Kidney epithelial cell (primary cell): ENCODE data around the gene NT5DC1. TPM values are rescaled to one million over a fixed set of nuclear protein-coding genes. Genes with fewer than 3 reads are reported as not detected.

Source experiments
- DNase-seq: peaks from one replicate; pipeline ENCODE4 v3.0.0-alpha.2; 2010; ENCODE audit warnings: low read depth
- H3K27me3 ChIP-seq: 2 replicates; pipeline ENCODE4 v1.6.0; 2011; ENCODE audit warnings: low read length; ENCODE audit not compliant: control insufficient read depth, insufficient read depth
- H3K36me3 ChIP-seq: 2 replicates; pipeline ENCODE4 v1.5.1; 2011; ENCODE audit warnings: low read length; ENCODE audit not compliant: control insufficient read depth, insufficient read depth
- H3K4me3 ChIP-seq: 2 replicates; pipeline ENCODE4 v1.5.1; 2011; ENCODE audit warnings: low read depth, mild to moderate bottlenecking, control low read depth, low read length
- total RNA-seq: library from RNA; depleted of rRNA; stranded (reverse); fragments of >200 nt; gene quantifications from 2 replicates; pipeline ENCODE4 v1.2.3, GENCODE V29; 2015
- TF ChIP-seq, protein P1 (sequence below): IDR thresholded peaks from 2 replicates; pipeline ENCODE4 v1.5.1; 2011; ENCODE audit warnings: mild to moderate bottlenecking, moderate library complexity, low read length, control low read depth, inconsistent platforms; ENCODE audit not compliant: insufficient read depth, poor library complexity, severe bottlenecking

NT5DC1 gene
- total RNA-seq, 1 donor from 2014 or later, result 19.3 TPM

GRCh38 chr6:116253188-116253504 lies 152.5 kb downstream of the NT5DC1 start:
- TF ChIP-seq, protein P1, sequence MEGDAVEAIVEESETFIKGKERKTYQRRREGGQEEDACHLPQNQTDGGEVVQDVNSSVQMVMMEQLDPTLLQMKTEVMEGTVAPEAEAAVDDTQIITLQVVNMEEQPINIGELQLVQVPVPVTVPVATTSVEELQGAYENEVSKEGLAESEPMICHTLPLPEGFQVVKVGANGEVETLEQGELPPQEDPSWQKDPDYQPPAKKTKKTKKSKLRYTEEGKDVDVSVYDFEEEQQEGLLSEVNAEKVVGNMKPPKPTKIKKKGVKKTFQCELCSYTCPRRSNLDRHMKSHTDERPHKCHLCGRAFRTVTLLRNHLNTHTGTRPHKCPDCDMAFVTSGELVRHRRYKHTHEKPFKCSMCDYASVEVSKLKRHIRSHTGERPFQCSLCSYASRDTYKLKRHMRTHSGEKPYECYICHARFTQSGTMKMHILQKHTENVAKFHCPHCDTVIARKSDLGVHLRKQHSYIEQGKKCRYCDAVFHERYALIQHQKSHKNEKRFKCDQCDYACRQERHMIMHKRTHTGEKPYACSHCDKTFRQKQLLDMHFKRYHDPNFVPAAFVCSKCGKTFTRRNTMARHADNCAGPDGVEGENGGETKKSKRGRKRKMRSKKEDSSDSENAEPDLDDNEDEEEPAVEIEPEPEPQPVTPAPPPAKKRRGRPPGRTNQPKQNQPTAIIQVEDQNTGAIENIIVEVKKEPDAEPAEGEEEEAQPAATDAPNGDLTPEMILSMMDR, result no peak
- peak overlapping the region; percentile 78 for H3K4me3 ChIP-seq
- H3K36me3 ChIP-seq, result peaks cover 2% of the 10 kb centered on the region
- H3K27me3 ChIP-seq, result no peaks in the 10 kb centered on the region
- no peak for DNase-seq

DNA sequence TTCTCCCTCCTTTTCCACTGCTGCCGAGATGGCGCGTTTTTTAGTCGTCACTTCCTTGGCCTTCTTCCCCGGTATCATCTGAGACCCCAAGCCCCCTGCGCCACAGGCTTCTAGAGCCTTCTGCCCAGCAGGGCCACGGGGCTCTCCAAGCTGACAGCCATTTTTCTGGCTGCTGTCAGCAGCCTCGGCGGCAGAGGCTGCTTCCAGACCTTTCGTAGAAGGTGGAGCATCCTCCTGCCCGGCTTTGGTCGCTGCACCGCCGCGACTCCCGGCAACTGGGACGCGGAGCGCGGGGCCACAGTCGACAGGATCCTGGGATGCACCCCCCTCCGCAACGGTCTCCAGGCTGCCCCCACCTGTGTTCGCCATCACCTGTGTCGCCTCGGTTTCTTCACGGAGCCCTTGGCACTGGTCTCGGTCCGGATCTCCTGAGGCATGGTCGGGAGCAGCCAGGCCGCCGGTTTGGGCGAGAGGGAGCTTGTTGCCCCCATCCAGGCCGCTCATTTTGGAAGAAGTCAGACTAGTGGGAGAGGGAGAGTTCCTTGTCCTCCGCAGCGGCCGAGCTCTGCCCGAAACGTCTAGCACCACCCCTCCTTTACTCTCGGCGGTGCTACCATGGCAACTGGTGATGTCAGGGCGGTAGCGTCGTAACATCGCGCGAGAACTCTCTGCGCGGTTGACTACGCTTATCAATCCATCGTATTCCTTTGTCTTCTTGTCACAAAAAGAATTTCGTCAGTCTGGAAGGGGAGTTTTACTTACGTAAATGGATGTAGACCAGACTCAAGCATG lies 153.0 kb downstream of the NT5DC1 start, which contains the start of gene TSPYL4:
TSPYL4 (minus strand) TSS at position 571 of the 792 bp plus-strand sequence; CDS start at position 504, 67 bp downstream.
- DNase-seq, result peak; percentile 77
- H3K36me3 ChIP-seq, result peaks cover 2% of the 10 kb centered on the region
- H3K4me3 ChIP-seq, result peak within 1 kb of the TSS; percentile 78
- TF ChIP-seq, protein P1, result no peak
- no peaks in the 10 kb centered on the region for H3K27me3 ChIP-seq

DNA sequence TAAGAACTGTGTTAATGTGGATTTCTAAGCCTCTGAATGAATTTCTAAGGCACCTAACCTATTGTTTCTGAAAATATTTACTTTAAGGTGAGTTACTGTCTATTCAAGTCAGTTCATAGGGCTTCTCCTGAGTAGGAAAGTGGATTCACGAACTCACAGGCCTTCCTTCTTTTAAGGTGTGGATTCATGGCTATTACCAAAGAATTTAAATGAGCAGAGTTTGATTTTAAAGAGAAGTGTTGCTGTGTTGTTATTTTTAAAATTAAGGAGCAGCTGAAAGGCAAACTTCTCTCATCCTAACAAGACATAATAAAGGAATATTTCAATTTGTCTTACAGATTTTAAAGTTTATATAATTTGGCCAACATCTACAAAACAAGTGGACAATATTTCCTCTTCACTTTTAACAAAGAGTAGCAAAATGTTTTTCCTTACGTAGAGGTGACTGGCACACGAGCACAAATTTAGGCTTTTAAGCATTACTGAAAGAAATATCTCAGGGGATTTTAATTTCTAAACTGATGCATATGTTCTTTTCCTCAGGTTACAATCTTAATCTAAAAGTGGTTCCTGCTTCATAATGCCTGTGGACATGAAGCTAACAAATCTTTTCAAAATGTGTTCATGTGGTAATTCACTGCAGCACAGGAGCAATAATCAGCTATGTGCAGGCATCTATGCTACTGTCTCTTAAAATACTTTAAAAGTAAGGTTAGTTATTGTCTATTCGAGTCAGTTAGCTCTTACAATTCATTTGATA lies 153.8 kb downstream of the NT5DC1 start:
- Histone ChIP-seq H3K36me3 (peaks cover 2% of the 10 kb centered on the region), H3K4me3 (peak overlapping the region; percentile 78), H3K27me3 (no peaks in the 10 kb centered on the region)
- TF ChIP-seq, protein P1, result no peak
- DNase-seq, result no peak

- Histone ChIP-seq H3K4me3 (peak overlapping the region; percentile 2), H3K36me3 (peaks cover 2% of the 10 kb centered on the region), H3K27me3 (no peaks in the 10 kb centered on the region)
- TF ChIP-seq, protein P1, result no peak
- DNase-seq, result no peak
Measured at GRCh38 chr6:116255246-116255800, 154.7 kb downstream of the NT5DC1 start.

- DNase-seq, result no peak
Measured at GRCh38 chr6:116256694-116257093, 156.0 kb downstream of the NT5DC1 start.

More at GRCh38 chr6:116256694-116257093, 156.0 kb downstream of the NT5DC1 start:
- Histone ChIP-seq H3K27me3 (no peaks in the 10 kb centered on the region), H3K4me3 (no peak overlapping the region), H3K36me3 (no peaks in the 10 kb centered on the region)
- TF ChIP-seq, protein P1, result no peak
